GM12878 (cell line): ENCODE data around the gene HEXB. TPM values are rescaled to one million over a fixed set of nuclear protein-coding genes. Genes with fewer than 3 reads are reported as not detected.

ENCODE experiments used
- ATAC-seq: fragments of 200-7000 bp; cut with Tn5 transposase; 3 replicates; pipeline ENCODE4 v1.9.1; 2020; ENCODE audit warnings: mild to moderate bottlenecking, moderate library complexity
- BruUV-seq: library from RNA; stranded (reverse); fragments of 400-500 nt; replicated peaks from 2 replicates; lab custom pipeline; 2021; lab: Mats Ljungman, UMichigan
- CTCF ChIA-PET: fragments of 300-600 bp; sonication (Branson Sonifier 250); formaldehyde crosslinking; extraction: SDS; loops from one replicate; lab custom pipeline; 2021; ENCODE audit warnings: inconsistent platforms; lab: Yijun Ruan, JAX
- POLR2A ChIA-PET: fragments of 350-600 bp; formaldehyde crosslinking; extraction: SDS; loops from one replicate; lab custom pipeline; 2021; ENCODE audit warnings: inconsistent platforms; lab: Charles Lee
- RAD21 ChIA-PET: fragments of 300-600 bp; sonication (Branson Sonifier 250); formaldehyde crosslinking; loops from one replicate; lab custom pipeline; 2023; ENCODE audit warnings: antibody characterized with exemption; ENCODE audit not compliant: unreplicated experiment; lab: Charles Lee
- SMC1A ChIA-PET: fragments of 300-600 bp; sonication (Branson Sonifier 250); formaldehyde crosslinking; loops from one replicate; lab custom pipeline; 2023; ENCODE audit not compliant: unreplicated experiment, uncharacterized antibody; lab: Charles Lee
- DNase-seq: peaks from one replicate; pipeline ENCODE4 v3.0.0-alpha.2; 2011; ENCODE audit warnings: low read depth, low spot score
- FAIRE-seq: peaks from 3 replicates; lab custom pipeline; 2011; peaks lifted over from hg19 to GRCh38; lab: Jason Lieb, UNC
- H2AFZ ChIP-seq: 2 replicates; pipeline ENCODE4 v1.6.0; 2011; ENCODE audit warnings: low read depth, low read length, control low read depth; ENCODE audit not compliant: control insufficient read depth
- H3K27ac ChIP-seq: 2 replicates; pipeline ENCODE4 v1.5.1; 2011; ENCODE audit warnings: control low read depth; ENCODE audit not compliant: control insufficient read depth, insufficient read depth
- H3K27me3 ChIP-seq, 2 experiments: replicated peaks in 1 of 2; 2 replicates each; pipeline versions ENCODE4 v1.6.0 to v1.6.1; 2011; ENCODE audit warnings: low read length in 1 of 2; ENCODE audit not compliant: control insufficient read depth in 2 of 2, insufficient read depth in 2 of 2
- H3K36me3 ChIP-seq, 2 experiments: 2 replicates each; pipeline ENCODE4 v1.5.1; 2011; ENCODE audit warnings: low read length in 1 of 2; ENCODE audit not compliant: control insufficient read depth in 2 of 2, insufficient read depth in 2 of 2
- H3K4me1 ChIP-seq: 2 replicates; pipeline ENCODE4 v1.6.1; 2011; ENCODE audit warnings: mild to moderate bottlenecking, low read length, moderate library complexity, mixed read lengths; ENCODE audit not compliant: control insufficient read depth, insufficient read depth
- H3K4me2 ChIP-seq: 2 replicates; pipeline ENCODE4 v1.6.0; 2011; ENCODE audit warnings: control low read depth; ENCODE audit not compliant: control insufficient read depth, insufficient read depth
- H3K4me3 ChIP-seq: fragments of 200-600 bp; sonication (generic); 2 replicates; pipeline ENCODE4 v1.5.1; 2016
- H3K79me2 ChIP-seq: 2 replicates; pipeline ENCODE4 v1.6.0; 2011; ENCODE audit warnings: low read length; ENCODE audit not compliant: control insufficient read depth, insufficient read depth
- H3K9ac ChIP-seq: 2 replicates; pipeline ENCODE4 v1.8.0; 2011; ENCODE audit warnings: low read length, control low read depth, mixed read lengths; ENCODE audit not compliant: control insufficient read depth, insufficient read depth
- H3K9me3 ChIP-seq: replicated peaks from 3 replicates; pipeline ENCODE4 v1.5.1; 2011; ENCODE audit warnings: mild to moderate bottlenecking, low read length; ENCODE audit not compliant: control insufficient read depth, insufficient read depth
- H4K20me1 ChIP-seq: 2 replicates; pipeline ENCODE4 v1.6.0; 2011; ENCODE audit not compliant: control insufficient read depth, insufficient read depth
- BRCA1 ChIP-seq: IDR thresholded peaks from 2 replicates; pipeline ENCODE4 v1.6.1; 2011; ENCODE audit warnings: low read depth, low read length, improper control_type of control experiment
- EED ChIP-seq: sonication (generic); IDR thresholded peaks from 2 replicates; pipeline ENCODE4 v1.6.1; 2016; ENCODE audit warnings: antibody characterized with exemption, low read depth
- ESRRA ChIP-seq: IDR thresholded peaks from 2 replicates; pipeline ENCODE4 v1.6.1; 2012; ENCODE audit warnings: mild to moderate bottlenecking, low read length, improper control_type of control experiment
- ETV6 ChIP-seq, 2 experiments: fragments of 450-650 bp in 1 of 2; IDR thresholded peaks in 1 of 2; conservative IDR thresholded peaks in 1 of 2; 2 replicates each; pipeline ENCODE4 v1.6.1; 2014; ENCODE audit warnings: antibody characterized with exemption in 1 of 2, borderline replicate concordance in 1 of 2, low read depth in 1 of 2, mild to moderate bottlenecking in 1 of 2, moderate library complexity in 1 of 2
- HDAC6 ChIP-seq: fragments of 200-600 bp; sonication (generic); IDR thresholded peaks from one replicate; pipeline ENCODE4 v1.8.0; 2017; ENCODE audit warnings: antibody characterized with exemption; ENCODE audit not compliant: unreplicated experiment
- JUNB ChIP-seq: IDR thresholded peaks from 2 replicates; pipeline ENCODE4 v1.6.1; 2016; ENCODE audit warnings: antibody characterized with exemption, mild to moderate bottlenecking
- KAT2A ChIP-seq: conservative IDR thresholded peaks from 2 replicates; pipeline ENCODE4 v1.6.1; 2011; ENCODE audit warnings: low read depth, low read length; ENCODE audit not compliant: control insufficient read depth
- NR2C2 ChIP-seq: IDR thresholded peaks from 2 replicates; pipeline ENCODE4 v1.6.1; 2011; ENCODE audit warnings: borderline replicate concordance, low read depth; ENCODE audit not compliant: control insufficient read depth, insufficient read length
- RAD21 ChIP-seq: IDR thresholded peaks from 2 replicates; pipeline ENCODE4 v1.6.1; 2011; ENCODE audit warnings: mild to moderate bottlenecking, low read depth, low read length, moderate library complexity; ENCODE audit not compliant: insufficient read depth
- TAF1 ChIP-seq: IDR thresholded peaks from 2 replicates; pipeline ENCODE4 v1.6.1; 2011; ENCODE audit warnings: mild to moderate bottlenecking, low read depth, low read length, borderline replicate concordance
- WGBS: methylation state at CpG from one replicate; pipeline ENCODE4 v1.1.6; 2016; ENCODE audit warnings: low lambda C conversion rate; ENCODE audit not compliant: insufficient replicate concordance, insufficient coverage; ENCODE audit errors: missing lambda C conversion rate; 5-methylcytosine and 5-hydroxymethylcytosine counted together
- in situ Hi-C: fragments of 300-500 bp; cut with MboI; formaldehyde crosslinking; loops from 9 replicates; pipeline ENCODE4 v1.14.3; 2018; ENCODE audit warnings: mixed read lengths
- intact Hi-C: fragments of 100-400 bp; cut with micrococcal nuclease; formaldehyde crosslinking; loops from one replicate; pipeline ENCODE4 v1.14.2; 2022; ENCODE audit not compliant: unreplicated experiment
- polyA plus RNA-seq, 11 experiments: library from polyadenylated mRNA; depleted of rRNA in 4 of 11; unstranded in 6 of 11; stranded (reverse) in 5 of 11; fragments of >200 nt; fragmentation: Nextera tagmentation in 4 of 11; fragmentation: Illumina TruSeq in 1 of 11; extraction: Ambion mirVana in 4 of 11; extraction: Trizol in 1 of 11; gene quantifications; 1 replicate in 1 of 11; 2 replicates in 10 of 11; pipeline versions ENCODE4 v1.2.1 to v1.2.3, GENCODE V29; 2011 to 2016; ENCODE audit warnings: inconsistent platforms in 2 of 11, missing spikeins in 2 of 11, low read depth in 1 of 11
- total RNA-seq, 4 experiments: library from RNA; depleted of rRNA in 3 of 4; stranded (reverse); fragments of >200 nt in 3 of 4; fragmentation: Illumina TruSeq in 1 of 4; extraction: Trizol in 1 of 4; gene quantifications; 2 replicates each; pipeline versions ENCODE4 v1.2.1 to v1.2.3, GENCODE V29; 2013 to 2021
- TF ChIP-seq, protein P1 (sequence below), 3 experiments: IDR thresholded peaks in 2 of 3; conservative IDR thresholded peaks in 1 of 3; 2 replicates each; pipeline ENCODE4 v1.5.1; 2011; ENCODE audit warnings: low read depth in 3 of 3, low read length in 3 of 3, mild to moderate bottlenecking in 3 of 3, control low read depth in 2 of 3, moderate library complexity in 2 of 3, inconsistent platforms in 1 of 3, mixed read lengths in 1 of 3; ENCODE audit not compliant: control insufficient read depth in 2 of 3, insufficient read depth in 1 of 3; ENCODE audit errors: extremely low read depth in 1 of 3
- TF ChIP-seq, protein P2 (sequence below): fragments of 450-650 bp; formaldehyde crosslinking; IDR thresholded peaks from 2 replicates; pipeline ENCODE4 v1.4.0; 2020; ENCODE audit warnings: mild to moderate bottlenecking, moderate library complexity
- TF ChIP-seq, protein P3 (sequence below): IDR thresholded peaks from 2 replicates; pipeline ENCODE4 v1.6.1; 2012; ENCODE audit warnings: low read length, inconsistent platforms
- TF ChIP-seq, protein P4 (sequence below): IDR thresholded peaks from 2 replicates; pipeline ENCODE4 v1.6.1; 2011; ENCODE audit warnings: borderline replicate concordance, low read depth, mild to moderate bottlenecking, moderate library complexity, mixed read lengths, low read length; ENCODE audit not compliant: insufficient read depth; ENCODE audit errors: extremely low read length

Gene HEXB
- total and polyA plus RNA-seq, 10 of the 15 experiments (the other 5 are each of a cell fraction or from before 2014, with no cell fraction given), result 13.5 to 76.0 (median 42.6) TPM

DNA sequence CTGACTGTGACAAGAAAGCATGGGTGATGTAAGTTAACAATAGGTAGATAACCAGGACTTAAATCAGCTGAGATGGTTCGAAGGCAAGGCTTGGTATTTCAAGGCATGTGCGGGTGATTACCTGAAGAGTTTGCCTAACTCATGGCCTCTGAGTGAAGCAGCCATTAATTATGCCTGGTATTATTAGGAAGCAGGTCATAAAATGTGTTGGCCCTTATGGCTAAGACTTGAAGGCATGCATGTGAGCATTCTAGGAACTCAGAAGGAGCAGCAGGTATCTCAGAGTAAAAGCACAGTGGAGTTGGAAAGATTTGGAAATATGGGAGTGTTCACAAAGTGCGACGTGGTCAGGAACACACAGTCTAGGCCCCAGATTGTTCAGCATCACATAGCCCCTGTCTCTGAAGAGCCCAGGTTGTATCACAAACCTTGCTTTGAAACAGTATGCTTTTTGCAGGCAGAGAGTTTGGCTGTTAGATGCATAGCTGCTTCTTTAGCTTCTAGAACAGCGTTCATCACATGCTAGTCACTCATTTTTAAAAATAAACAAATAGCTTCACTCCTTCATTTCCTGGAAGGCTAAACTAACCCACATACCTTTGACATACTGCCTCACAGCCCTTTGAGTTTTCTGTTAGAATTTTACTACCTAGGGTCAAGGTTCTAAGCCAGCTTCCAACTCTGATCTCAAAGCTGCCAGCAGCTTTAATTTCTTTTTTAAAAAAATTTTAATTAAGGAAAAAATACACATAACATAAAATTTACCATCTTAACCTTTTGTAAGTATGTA lies 2.1 kb downstream of the HEXB start:
- in situ Hi-C loops (no loop called here), intact Hi-C loops (no loop called here)
- ChIA-PET POLR2A (no interaction called here), CTCF (interaction anchor here (0.6 to 1.1 kb wide), 2 partner anchors 61 to 473 kb away, joined by 3 read pairs; no protein-coding TSS in a partner anchor), SMC1A (interaction anchor here (0.9 to 1.6 kb wide), 6 partner anchors 13 to 232 kb away, joined by 3 to 6 read pairs (median 3); no protein-coding TSS in a partner anchor), RAD21 (no interaction called here)
- peak overlapping the region; percentile 98 for H3K4me2 ChIP-seq
- no peak overlapping the region for H3K27ac ChIP-seq
- no peaks in the 10 kb centered on the region for H3K27me3 ChIP-seq
- DNase-seq (no peak), FAIRE-seq (no peak), ATAC-seq (no peak)
- WGBS, result 86% methylated on average over 5 of the region's 5 CpGs
- H3K79me2 ChIP-seq, result peaks cover 4% of the 10 kb centered on the region
- no peak overlapping the region for H2AFZ ChIP-seq
- H3K4me3 ChIP-seq, result no peak overlapping the region
- no TSS peak for BruUV-seq
- H3K4me1 ChIP-seq, result no peaks in the 10 kb centered on the region
- H3K9ac ChIP-seq, result no peak overlapping the region
- no peaks in the 10 kb centered on the region for H4K20me1 ChIP-seq
- no peaks in the 10 kb centered on the region; a peak in 1 of 4 replicates for H3K36me3 ChIP-seq
- H3K9me3 ChIP-seq, result no peaks in the 10 kb centered on the region
- TF ChIP-seq ESRRA, result no peak
- TF ChIP-seq, protein P1, sequence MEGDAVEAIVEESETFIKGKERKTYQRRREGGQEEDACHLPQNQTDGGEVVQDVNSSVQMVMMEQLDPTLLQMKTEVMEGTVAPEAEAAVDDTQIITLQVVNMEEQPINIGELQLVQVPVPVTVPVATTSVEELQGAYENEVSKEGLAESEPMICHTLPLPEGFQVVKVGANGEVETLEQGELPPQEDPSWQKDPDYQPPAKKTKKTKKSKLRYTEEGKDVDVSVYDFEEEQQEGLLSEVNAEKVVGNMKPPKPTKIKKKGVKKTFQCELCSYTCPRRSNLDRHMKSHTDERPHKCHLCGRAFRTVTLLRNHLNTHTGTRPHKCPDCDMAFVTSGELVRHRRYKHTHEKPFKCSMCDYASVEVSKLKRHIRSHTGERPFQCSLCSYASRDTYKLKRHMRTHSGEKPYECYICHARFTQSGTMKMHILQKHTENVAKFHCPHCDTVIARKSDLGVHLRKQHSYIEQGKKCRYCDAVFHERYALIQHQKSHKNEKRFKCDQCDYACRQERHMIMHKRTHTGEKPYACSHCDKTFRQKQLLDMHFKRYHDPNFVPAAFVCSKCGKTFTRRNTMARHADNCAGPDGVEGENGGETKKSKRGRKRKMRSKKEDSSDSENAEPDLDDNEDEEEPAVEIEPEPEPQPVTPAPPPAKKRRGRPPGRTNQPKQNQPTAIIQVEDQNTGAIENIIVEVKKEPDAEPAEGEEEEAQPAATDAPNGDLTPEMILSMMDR (IDR thresholded peaks at IDR 0.05 in 2 of 3, conservative IDR thresholded peaks at IDR 0.05 in 1 of 3; ENCODE audit: control insufficient read depth in 2 of 3, extremely low read depth in 1 of 3, insufficient read depth in 1 of 3, low read depth in 3 of 3, low read length in 3 of 3), result no peak
- TF ChIP-seq, protein P2, sequence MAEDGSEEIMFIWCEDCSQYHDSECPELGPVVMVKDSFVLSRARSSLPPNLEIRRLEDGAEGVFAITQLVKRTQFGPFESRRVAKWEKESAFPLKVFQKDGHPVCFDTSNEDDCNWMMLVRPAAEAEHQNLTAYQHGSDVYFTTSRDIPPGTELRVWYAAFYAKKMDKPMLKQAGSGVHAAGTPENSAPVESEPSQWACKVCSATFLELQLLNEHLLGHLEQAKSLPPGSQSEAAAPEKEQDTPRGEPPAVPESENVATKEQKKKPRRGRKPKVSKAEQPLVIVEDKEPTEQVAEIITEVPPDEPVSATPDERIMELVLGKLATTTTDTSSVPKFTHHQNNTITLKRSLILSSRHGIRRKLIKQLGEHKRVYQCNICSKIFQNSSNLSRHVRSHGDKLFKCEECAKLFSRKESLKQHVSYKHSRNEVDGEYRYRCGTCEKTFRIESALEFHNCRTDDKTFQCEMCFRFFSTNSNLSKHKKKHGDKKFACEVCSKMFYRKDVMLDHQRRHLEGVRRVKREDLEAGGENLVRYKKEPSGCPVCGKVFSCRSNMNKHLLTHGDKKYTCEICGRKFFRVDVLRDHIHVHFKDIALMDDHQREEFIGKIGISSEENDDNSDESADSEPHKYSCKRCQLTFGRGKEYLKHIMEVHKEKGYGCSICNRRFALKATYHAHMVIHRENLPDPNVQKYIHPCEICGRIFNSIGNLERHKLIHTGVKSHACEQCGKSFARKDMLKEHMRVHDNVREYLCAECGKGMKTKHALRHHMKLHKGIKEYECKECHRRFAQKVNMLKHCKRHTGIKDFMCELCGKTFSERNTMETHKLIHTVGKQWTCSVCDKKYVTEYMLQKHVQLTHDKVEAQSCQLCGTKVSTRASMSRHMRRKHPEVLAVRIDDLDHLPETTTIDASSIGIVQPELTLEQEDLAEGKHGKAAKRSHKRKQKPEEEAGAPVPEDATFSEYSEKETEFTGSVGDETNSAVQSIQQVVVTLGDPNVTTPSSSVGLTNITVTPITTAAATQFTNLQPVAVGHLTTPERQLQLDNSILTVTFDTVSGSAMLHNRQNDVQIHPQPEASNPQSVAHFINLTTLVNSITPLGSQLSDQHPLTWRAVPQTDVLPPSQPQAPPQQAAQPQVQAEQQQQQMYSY (CRISPR knock-in tag), result no peak
- no peak for TF ChIP-seq EED
- no peak for TF ChIP-seq ETV6 (conservative IDR thresholded peaks at IDR 0.05 in 1 of 2, IDR thresholded peaks at IDR 0.05 in 1 of 2; ENCODE audit: borderline replicate concordance in 1 of 2, low read depth in 1 of 2)
- TF ChIP-seq HDAC6, result no peak
- TF ChIP-seq NR2C2, result no peak
- TF ChIP-seq RAD21, result no peak
- TF ChIP-seq JUNB, result no peak
- TF ChIP-seq BRCA1, result no peak
- TF ChIP-seq TAF1, result no peak
- TF ChIP-seq KAT2A, result no peak
- TF ChIP-seq, protein P3, sequence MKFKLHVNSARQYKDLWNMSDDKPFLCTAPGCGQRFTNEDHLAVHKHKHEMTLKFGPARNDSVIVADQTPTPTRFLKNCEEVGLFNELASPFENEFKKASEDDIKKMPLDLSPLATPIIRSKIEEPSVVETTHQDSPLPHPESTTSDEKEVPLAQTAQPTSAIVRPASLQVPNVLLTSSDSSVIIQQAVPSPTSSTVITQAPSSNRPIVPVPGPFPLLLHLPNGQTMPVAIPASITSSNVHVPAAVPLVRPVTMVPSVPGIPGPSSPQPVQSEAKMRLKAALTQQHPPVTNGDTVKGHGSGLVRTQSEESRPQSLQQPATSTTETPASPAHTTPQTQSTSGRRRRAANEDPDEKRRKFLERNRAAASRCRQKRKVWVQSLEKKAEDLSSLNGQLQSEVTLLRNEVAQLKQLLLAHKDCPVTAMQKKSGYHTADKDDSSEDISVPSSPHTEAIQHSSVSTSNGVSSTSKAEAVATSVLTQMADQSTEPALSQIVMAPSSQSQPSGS, result no peak
- TF ChIP-seq, protein P4, sequence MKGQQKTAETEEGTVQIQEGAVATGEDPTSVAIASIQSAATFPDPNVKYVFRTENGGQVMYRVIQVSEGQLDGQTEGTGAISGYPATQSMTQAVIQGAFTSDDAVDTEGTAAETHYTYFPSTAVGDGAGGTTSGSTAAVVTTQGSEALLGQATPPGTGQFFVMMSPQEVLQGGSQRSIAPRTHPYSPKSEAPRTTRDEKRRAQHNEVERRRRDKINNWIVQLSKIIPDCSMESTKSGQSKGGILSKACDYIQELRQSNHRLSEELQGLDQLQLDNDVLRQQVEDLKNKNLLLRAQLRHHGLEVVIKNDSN, result no peak
